GM21367 (cell line): ENCODE measurements around the gene HES3.

Source experiments
- ATAC-seq: cut with Tn5 transposase; IDR thresholded peaks from one replicate; pipeline ENCODE4 v1.9.1; 2021; ENCODE audit not compliant: unreplicated experiment

Gene HES3

GRCh38 chr1:6276811-6277555, 33.0 kb downstream of the HES3 start:
- no peak for ATAC-seq

DNA sequence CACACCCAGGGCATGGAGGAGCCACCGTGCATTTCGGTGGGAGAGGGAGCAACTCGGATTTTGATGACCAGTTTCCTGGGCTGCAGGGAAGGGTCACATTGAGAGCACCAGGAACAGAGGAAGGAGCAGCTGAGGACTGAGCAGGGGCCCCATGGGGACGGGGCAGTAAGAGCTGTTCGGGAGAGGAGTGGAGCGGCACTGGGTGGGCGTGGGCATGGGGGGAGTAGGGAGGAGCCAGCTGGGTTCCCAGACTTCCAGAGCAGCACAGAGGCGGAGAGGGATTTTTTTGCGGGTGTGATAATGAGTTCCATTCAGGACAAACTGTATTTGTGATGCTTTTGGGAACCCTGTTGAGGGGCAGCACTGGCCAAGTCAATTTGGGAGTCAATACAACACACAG, 34.3 kb downstream of the HES3 start:
- no peak for ATAC-seq

GRCh38 chr1:6279066-6279465, 35.1 kb downstream of the HES3 start:
- no peak for ATAC-seq

DNA sequence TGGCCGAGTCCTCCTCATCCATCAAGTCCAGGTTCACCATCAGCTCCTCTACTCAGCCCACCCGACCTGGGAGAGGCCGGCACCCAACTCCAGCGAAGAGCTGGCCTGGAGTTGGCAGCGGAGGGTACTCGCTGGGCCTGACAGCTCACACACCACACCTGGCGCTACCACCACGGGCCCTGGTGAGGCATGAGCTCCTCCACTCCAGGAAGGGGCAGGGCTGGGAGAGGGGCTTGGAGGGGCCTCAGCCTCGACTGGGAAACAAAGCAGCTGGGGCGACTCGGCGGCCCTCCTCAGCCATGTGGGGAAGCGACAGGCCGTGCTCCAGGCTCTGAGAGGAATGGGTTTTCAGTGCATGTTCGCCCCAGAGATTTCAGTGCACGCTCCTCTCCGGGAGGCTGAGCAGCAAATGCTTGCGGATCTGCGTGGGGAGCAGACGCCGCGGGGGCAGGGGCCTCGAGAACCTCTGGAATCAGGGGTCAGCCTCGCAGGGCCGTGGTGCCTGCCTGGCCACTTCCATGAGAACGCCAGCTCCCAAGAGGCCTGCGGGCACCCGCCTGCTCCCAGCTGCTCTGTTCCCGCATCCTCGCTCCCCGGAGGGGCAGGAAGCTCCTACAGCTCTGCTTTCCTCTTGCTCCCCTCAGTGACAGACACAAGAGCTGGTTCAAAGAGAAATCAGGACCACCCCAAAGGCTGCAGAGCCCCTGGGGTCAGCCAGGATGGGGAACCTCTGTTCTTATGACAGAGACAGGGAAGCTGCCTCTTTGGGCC, 35.8 kb downstream of the HES3 start:
- ATAC-seq, result no peak

GRCh38 chr1:6280761-6281451, 36.9 kb downstream of the HES3 start:
- no peak for ATAC-seq

- ATAC-seq, result no peak
Observed at GRCh38 chr1:6281511-6282402, 37.8 kb downstream of the HES3 start.

DNA sequence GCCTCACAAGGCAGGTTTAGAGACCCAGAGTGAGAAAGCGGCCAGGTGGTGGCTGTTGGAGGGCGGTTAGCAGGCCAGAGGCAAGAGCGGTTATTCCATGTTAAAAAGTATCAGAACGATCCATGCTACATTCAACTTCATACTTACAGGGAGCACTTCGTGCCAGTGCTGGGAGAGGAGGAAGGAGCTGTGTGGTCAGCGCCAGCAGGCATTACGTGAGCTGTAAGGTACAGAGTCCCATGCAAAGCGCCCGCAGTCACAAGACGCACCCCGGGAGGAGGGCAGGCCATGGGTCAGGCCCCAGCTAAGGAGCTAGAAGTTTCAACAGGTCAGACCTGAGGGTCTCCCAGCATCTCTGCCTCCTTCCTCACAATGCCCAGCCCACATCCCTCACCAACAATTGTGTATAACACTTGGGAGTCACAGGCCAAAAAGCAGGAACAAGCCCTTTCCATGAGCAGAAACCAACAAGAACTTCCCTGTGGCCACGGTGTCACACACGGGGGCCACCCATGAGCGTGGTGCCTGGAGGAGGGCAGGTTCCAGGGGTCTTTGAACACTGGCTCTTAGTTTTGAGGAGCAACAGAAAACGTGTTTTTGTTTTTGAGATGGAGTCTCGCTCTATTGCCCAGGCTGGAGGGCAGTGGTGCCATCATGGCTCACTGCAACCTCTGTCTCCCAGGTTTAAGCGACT, 38.7 kb downstream of the HES3 start:
- ATAC-seq, result no peak

DNA sequence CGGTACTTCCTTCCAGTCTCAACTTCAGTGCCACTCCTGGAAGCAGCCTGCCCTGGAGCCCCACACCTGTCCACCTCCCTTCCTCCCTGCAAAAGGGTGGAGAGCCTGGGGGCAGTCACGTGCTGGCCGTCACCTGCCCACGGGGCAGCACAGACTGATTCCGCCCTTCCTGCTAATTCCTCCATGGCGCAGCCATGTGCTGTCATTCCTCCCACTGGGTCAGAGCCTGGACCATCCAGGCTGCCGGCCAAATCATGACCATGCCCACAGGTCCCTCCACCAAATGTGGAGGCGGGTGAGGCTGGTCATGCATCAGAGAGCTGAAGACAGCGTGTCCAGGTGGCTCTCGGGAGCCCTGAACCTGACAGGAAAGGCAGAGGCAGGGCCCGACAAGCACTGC, 41.4 kb downstream of the HES3 start:
- no peak for ATAC-seq

DNA sequence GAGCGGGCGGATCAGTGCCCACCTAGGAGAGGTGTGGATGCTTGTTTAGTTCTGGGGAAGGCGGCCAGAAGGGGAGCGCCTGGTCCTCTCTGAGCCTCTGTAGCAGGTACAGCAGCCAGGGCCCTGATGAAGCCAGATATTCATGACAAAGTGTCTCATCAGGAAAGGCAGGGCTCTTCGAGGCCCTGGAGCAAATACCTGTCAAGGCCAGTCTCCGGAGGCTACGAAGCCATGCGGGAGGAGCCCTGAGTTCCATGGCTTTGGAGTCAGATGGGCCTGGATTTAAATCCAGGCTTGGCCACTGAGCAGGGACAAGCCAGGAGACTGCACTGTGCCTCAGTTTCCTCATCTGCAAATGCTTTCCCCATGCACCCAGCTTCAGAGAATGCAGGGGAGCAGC, 42.3 kb downstream of the HES3 start:
- no peak for ATAC-seq

- no peak for ATAC-seq
Observed at GRCh38 chr1:6287029-6287428, 43.0 kb downstream of the HES3 start.

GRCh38 chr1:6287431-6287886, 43.5 kb downstream of the HES3 start:
- ATAC-seq, result no peak

DNA sequence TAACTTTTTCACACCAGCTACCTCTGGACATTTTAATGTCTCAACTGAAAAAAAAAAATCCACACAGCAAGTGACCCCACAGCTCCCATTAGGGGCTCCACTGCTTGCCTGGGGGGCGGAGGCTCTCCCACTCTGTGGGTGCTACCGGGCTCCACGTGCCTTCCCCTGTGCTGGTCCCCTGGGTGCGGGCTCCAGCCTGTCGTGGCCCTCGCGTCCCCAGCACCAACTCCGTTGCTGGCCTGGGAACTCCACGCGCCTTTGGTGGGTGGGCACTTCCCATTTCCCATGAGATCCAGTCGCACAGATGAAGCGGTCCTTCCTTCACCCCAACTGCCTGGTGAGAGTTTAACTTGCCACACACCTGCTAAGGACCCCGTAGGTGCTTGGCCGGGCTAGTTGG, 44.0 kb downstream of the HES3 start:
- no peak for ATAC-seq

DNA sequence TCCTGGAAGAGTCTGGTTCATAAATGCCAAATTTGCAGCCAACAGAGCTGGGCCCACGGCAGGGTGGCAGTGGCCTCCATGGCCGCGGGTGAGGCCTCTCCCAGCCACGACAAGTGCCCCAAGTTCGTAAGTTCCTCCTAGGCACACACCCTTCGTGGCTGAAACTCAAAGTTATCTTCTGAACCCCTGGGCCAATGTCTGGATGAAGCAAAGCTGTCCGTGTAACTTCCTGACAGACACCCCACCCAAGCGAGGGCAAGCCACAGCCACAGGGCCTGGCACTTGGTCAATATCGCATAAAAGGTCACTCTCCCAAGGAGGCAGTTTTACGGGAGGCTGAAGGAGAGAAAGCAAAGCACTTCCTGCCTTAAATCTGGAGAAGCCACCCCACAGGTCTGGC, 44.7 kb downstream of the HES3 start:
- ATAC-seq, result no peak

GRCh38 chr1:6292102-6292501, 48.1 kb downstream of the HES3 start:
- ATAC-seq, result no peak

GRCh38 chr1:6294080-6294889, 50.3 kb downstream of the HES3 start:
- no peak for ATAC-seq

- ATAC-seq, result no peak
Observed at GRCh38 chr1:6294890-6295556, 51.0 kb downstream of the HES3 start.
